LNCAP (cell line): ENCODE data around the gene CORO2B.

ENCODE experiments used
- CTCF ChIP-seq: fragments of 450-650 bp; IDR thresholded peaks from 2 replicates; pipeline ENCODE4 v1.5.1; 2017; ENCODE audit warnings: mild to moderate bottlenecking

The CORO2B gene

GRCh38 chr15:68580883-68581155 lies 2.0 kb downstream of the CORO2B start:
- no peak for TF ChIP-seq CTCF

GRCh38 chr15:68581725-68582124 lies 2.9 kb downstream of the CORO2B start:
- no peak for TF ChIP-seq CTCF

DNA sequence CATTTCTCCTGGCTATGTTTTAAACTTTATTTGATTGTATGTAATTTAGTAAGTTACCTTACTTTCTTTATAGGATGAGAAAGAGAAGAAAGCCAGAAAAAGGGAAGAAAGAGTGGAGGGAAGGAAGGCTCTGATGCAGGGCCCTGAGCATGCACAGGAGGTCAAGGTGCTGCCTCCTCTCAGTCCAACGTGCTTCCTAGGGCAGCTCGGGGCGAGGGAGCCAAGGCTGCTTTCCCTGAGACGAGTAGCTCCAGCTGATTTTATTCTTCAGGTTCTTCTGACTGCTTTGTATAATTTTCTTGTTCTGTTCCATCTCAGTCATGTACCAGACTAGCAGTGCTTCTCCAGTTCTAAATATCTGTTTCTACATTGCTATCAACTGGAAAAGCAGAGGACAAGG lies 3.4 kb downstream of the CORO2B start:
- TF ChIP-seq CTCF: no peak

GRCh38 chr15:68582864-68583263 lies 4.1 kb downstream of the CORO2B start:
- no peak for TF ChIP-seq CTCF

DNA sequence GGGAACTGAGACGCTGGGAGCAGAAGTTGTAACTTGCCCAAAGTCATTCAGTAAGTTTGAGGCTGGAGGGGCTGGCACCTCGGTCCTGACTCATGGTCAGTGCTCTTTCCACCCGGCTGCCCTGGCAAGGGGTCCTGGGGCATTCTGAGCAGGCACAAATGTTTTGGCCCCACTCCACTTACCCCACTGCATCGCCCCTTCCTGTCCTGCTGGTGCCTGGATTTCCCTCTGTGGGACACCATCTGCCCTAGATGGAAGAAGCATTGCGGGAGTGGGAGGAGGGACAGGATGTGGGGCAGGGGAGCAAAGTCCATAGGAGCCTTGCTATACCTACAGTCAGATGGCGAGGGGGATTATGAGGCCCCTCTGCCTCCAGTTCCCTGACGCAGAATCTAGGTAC lies 4.5 kb downstream of the CORO2B start:
- TF ChIP-seq CTCF: no peak

- no peak for TF ChIP-seq CTCF
These were observed 5.4 kb downstream of the CORO2B start for GRCh38 chr15:68583936-68584755.

DNA sequence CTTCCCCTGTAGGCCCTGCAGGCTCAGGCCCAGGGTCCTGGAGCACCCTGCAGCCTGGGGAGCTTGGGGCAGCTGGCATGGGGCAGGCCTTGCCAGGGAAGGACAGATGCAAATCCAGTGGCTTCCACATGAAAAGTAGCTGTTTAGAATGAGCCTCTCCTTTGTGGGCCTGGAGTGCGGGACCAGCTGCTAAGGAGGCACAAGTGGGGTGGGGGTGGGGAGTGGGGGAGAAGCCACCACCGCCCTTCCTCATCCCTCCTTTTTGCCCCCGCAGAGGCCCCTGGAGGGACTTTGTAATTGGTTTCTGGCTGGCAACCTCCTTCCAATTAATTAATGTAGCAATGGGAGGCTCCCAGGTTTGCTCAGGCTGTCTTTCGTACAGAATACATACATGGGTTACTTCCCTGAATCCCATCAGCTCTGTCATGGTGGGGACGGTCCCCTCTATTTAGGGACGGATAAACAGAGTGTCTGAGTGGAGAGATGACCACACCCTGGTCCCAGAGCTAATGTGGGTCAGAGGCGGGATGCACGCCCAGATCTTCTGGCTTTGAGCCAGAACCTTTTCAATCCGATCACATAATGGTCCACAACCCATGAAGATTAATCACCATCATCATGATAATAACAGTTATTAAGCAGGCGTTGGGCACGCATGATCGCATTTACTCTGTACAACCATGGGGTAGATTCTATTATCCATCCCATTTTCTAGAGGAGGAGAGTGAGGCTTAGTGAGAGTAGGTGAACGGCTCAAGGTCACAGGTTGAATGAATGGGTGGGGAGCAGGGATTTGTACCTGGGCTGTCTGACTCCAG lies 6.2 kb downstream of the CORO2B start:
- TF ChIP-seq CTCF: no peak
